MM.1S (cell line): ENCODE measurements around the gene TREX2.

Source experiments
- DNase-seq: peaks from one replicate; pipeline ENCODE4 v3.0.0-alpha.2; 2015
- H2AFZ ChIP-seq: fragments of 300-600 bp; sonication (generic); 2 replicates; pipeline ENCODE4 v1.6.0; 2016; ENCODE audit warnings: antibody characterized with exemption, low read length
- H3F3A ChIP-seq: fragments of 300-600 bp; sonication (generic); 2 replicates; pipeline ENCODE4 v1.6.1; 2016; ENCODE audit warnings: mild to moderate bottlenecking, antibody characterized with exemption, low read length, moderate library complexity, mixed read lengths; ENCODE audit not compliant: insufficient read depth
- H3K27ac ChIP-seq: fragments of 300-600 bp; sonication (generic); 2 replicates; pipeline ENCODE4 v1.5.1; 2016; ENCODE audit warnings: mild to moderate bottlenecking, low read length
- H3K27me3 ChIP-seq: fragments of 300-600 bp; sonication (generic); replicated peaks from 2 replicates; pipeline ENCODE4 v1.6.0; 2016; ENCODE audit warnings: low read length; ENCODE audit not compliant: insufficient read depth
- H3K36me3 ChIP-seq: fragments of 300-600 bp; sonication (generic); replicated peaks from 2 replicates; pipeline ENCODE4 v1.6.1; 2016; ENCODE audit warnings: mild to moderate bottlenecking, low read length, mixed read lengths; ENCODE audit not compliant: insufficient read depth
- H3K4me1 ChIP-seq: fragments of 300-600 bp; sonication (generic); 2 replicates; pipeline ENCODE4 v1.6.1; 2016; ENCODE audit warnings: low read length, mixed read lengths
- H3K4me2 ChIP-seq: fragments of 300-600 bp; sonication (generic); 2 replicates; pipeline ENCODE4 v1.6.0; 2016; ENCODE audit warnings: low read depth, low read length
- H3K4me3 ChIP-seq: fragments of 300-600 bp; sonication (generic); 2 replicates; pipeline ENCODE4 v1.5.1; 2016; ENCODE audit warnings: low read length, mixed read lengths
- H3K79me2 ChIP-seq: fragments of 300-600 bp; sonication (generic); 2 replicates; pipeline ENCODE4 v1.6.1; 2016; ENCODE audit warnings: mixed run types, low read length, mixed read lengths
- H3K9ac ChIP-seq: fragments of 300-600 bp; sonication (generic); 2 replicates; pipeline ENCODE4 v1.6.1; 2016; ENCODE audit warnings: low read length, mixed read lengths
- H3K9me2 ChIP-seq: fragments of 300-600 bp; sonication (generic); replicated peaks from 2 replicates; pipeline ENCODE4 v1.6.1; 2016; ENCODE audit warnings: mild to moderate bottlenecking, low read length, mixed read lengths; ENCODE audit not compliant: insufficient read depth
- H3K9me3 ChIP-seq: fragments of 300-600 bp; sonication (generic); replicated peaks from 2 replicates; pipeline ENCODE4 v1.6.1; 2016; ENCODE audit warnings: mild to moderate bottlenecking, low read length, mixed read lengths; ENCODE audit not compliant: insufficient read depth
- H4K20me1 ChIP-seq: fragments of 300-600 bp; sonication (generic); 2 replicates; pipeline ENCODE4 v1.6.1; 2016; ENCODE audit warnings: mild to moderate bottlenecking, low read length, moderate library complexity, mixed read lengths; ENCODE audit not compliant: insufficient read depth
- EZH2 ChIP-seq: fragments of 300-600 bp; sonication (generic); optimal IDR thresholded peaks from 2 replicates; pipeline ENCODE3; 2017; ENCODE audit warnings: low read depth, mild to moderate bottlenecking, antibody characterized with exemption, low read length, mixed read lengths
- EZH2phosphoT487 ChIP-seq: fragments of 300-600 bp; sonication (generic); IDR thresholded peaks from 2 replicates; pipeline ENCODE4 v1.6.1; 2018; ENCODE audit warnings: antibody characterized with exemption, low read length
- TF ChIP-seq, protein P1 (sequence below): fragments of 300-600 bp; sonication (generic); IDR thresholded peaks from 2 replicates; pipeline ENCODE4 v1.5.1; 2016; ENCODE audit warnings: antibody characterized with exemption, low read length, mixed read lengths

TREX2 gene

DNA sequence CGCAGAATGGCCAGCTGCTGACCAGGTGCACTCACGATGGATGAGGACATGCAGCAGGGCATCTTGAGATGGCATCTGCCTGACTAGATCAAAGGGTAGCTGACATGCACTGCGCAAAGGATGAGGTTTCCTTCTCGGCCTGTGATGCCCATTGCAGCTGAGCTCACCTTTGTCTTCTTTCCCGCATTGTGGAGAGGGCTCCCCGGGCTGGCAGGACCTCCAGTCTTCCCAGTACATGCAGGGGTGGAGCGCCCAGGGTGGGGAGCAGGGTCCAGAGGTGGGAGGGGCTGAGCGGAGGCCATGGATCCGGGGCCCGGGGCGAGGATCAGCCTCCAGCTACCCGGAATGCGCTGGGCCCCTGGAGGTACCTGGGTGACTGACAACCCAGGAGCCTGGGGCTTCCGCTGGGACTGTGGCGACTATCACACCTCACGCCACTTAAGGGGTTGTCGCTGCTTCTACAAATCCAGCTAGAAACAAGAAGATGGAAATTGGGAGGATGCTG, 12.0 kb downstream of the TREX2 start:
- Histone ChIP-seq H3K4me1 (no peaks in the 10 kb centered on the region), H2AFZ (no peak overlapping the region), H4K20me1 (no peaks in the 10 kb centered on the region), H3K36me3 (no peaks in the 10 kb centered on the region), H3K4me2 (no peak overlapping the region), H3K27me3 (no peaks in the 10 kb centered on the region), H3K9me3 (no peaks in the 10 kb centered on the region), H3K9me2 (no peaks in the 10 kb centered on the region), H3K9ac (no peak overlapping the region), H3K4me3 (no peak overlapping the region), H3K27ac (no peak overlapping the region), H3K79me2 (no peaks in the 10 kb centered on the region), H3F3A (no peaks in the 10 kb centered on the region)
- DNase-seq, result no peak
- no peak for TF ChIP-seq EZH2
- TF ChIP-seq EZH2phosphoT487, result no peak
- TF ChIP-seq, protein P1, sequence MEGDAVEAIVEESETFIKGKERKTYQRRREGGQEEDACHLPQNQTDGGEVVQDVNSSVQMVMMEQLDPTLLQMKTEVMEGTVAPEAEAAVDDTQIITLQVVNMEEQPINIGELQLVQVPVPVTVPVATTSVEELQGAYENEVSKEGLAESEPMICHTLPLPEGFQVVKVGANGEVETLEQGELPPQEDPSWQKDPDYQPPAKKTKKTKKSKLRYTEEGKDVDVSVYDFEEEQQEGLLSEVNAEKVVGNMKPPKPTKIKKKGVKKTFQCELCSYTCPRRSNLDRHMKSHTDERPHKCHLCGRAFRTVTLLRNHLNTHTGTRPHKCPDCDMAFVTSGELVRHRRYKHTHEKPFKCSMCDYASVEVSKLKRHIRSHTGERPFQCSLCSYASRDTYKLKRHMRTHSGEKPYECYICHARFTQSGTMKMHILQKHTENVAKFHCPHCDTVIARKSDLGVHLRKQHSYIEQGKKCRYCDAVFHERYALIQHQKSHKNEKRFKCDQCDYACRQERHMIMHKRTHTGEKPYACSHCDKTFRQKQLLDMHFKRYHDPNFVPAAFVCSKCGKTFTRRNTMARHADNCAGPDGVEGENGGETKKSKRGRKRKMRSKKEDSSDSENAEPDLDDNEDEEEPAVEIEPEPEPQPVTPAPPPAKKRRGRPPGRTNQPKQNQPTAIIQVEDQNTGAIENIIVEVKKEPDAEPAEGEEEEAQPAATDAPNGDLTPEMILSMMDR, result no peak

DNA sequence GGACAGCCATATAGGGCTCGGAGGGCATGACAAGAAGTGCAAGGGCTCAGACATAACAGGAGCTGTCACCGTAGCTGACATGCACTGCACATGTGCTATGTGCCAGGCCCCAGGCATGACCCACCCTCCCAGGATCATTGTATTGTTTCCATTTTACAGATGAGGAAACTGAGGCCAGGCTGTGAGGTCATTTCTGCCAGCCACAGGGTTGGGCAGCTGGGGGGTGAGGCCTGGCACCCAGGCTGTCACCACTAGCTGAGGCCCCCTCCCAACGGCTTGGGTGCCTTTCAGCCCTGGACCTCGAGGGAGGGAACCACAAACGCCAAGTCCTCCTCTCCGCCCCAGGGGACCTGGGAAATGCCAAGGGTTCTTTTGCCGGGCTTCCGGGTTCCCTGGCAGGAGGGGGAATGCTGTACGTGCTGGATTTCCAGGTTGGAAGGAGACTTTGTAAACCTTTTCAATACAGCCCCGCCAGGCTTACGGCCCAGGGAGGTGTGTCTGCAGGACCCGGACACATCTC, 12.6 kb downstream of the TREX2 start:
- no peak overlapping the region for H2AFZ ChIP-seq
- H3K9me3 ChIP-seq, result no peaks in the 10 kb centered on the region
- H3K36me3 ChIP-seq, result no peaks in the 10 kb centered on the region
- no peak for TF ChIP-seq EZH2phosphoT487
- TF ChIP-seq, protein P1, result no peak
- TF ChIP-seq EZH2, result no peak
- H3K27me3 ChIP-seq, result no peaks in the 10 kb centered on the region
- no peak overlapping the region for H3K4me3 ChIP-seq
- no peaks in the 10 kb centered on the region for H3F3A ChIP-seq
- H3K4me1 ChIP-seq, result no peaks in the 10 kb centered on the region
- no peaks in the 10 kb centered on the region for H4K20me1 ChIP-seq
- no peaks in the 10 kb centered on the region for H3K79me2 ChIP-seq
- no peak overlapping the region for H3K4me2 ChIP-seq
- no peak overlapping the region for H3K27ac ChIP-seq
- no peak for DNase-seq
- no peaks in the 10 kb centered on the region for H3K9me2 ChIP-seq
- no peak overlapping the region for H3K9ac ChIP-seq

DNA sequence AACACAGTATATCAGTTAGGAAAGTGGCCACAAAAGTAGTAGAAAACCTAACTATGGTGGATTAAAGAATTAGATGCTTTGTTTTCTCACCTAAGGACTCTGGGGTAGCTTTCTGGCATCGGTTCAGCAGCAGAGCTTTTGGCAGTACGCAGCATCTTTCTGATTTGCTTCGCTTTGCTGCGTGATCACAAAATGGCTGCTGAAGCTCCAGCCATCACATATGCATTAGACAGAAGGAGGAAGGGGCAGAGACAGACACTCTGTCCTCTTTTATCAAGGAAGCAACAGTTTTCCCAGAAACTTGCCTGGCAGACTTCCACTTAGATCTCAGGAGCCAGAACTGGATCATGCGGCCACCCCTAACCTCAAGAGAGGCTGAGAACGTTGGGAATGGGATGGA, 15.1 kb downstream of the TREX2 start:
- Histone ChIP-seq H3K27ac (no peak overlapping the region), H3F3A (no peaks in the 10 kb centered on the region), H3K9ac (no peak overlapping the region), H3K9me3 (no peaks in the 10 kb centered on the region), H3K4me3 (no peak overlapping the region), H3K4me1 (no peaks in the 10 kb centered on the region), H3K27me3 (no peaks in the 10 kb centered on the region), H3K4me2 (no peak overlapping the region), H4K20me1 (no peaks in the 10 kb centered on the region), H3K36me3 (no peaks in the 10 kb centered on the region), H2AFZ (no peak overlapping the region), H3K79me2 (no peaks in the 10 kb centered on the region), H3K9me2 (no peaks in the 10 kb centered on the region)
- TF ChIP-seq, protein P1, result no peak
- no peak for TF ChIP-seq EZH2phosphoT487
- no peak for DNase-seq
